ENCODE measurements around the gene EHBP1.

EHBP1 gene

GRCh38 chr2:62931536-62931935 is 226.0 kb downstream of the EHBP1 start:
- no peak for TF ChIP-seq CTCF (IDR thresholded peaks at IDR 0.05; ENCODE audit: borderline replicate concordance, control extremely low read depth, extremely low read depth, insufficient read depth, missing control alignments)
- in situ Hi-C loops (cut with MboI; ENCODE audit: low sequenced_read_pairs, unreplicated experiment): no loop called here
- DNase-seq (ENCODE audit: low spot score): no peak

- no peak for TF ChIP-seq CTCF (IDR thresholded peaks at IDR 0.05; ENCODE audit: borderline replicate concordance, control extremely low read depth, extremely low read depth, insufficient read depth, missing control alignments)
- in situ Hi-C loops (cut with MboI; ENCODE audit: low sequenced_read_pairs, unreplicated experiment): no loop called here
- DNase-seq (ENCODE audit: low spot score): no peak
These were observed 227.9 kb downstream of the EHBP1 start for GRCh38 chr2:62933398-62933917.

GRCh38 chr2:62934517-62934916 is 229.0 kb downstream of the EHBP1 start:
- in situ Hi-C loops (cut with MboI; ENCODE audit: low sequenced_read_pairs, unreplicated experiment): no loop called here
- no peak for TF ChIP-seq CTCF (IDR thresholded peaks at IDR 0.05; ENCODE audit: borderline replicate concordance, control extremely low read depth, extremely low read depth, insufficient read depth, missing control alignments)

GRCh38 chr2:62938126-62938525 is 232.6 kb downstream of the EHBP1 start:
- in situ Hi-C loops (cut with MboI; ENCODE audit: low sequenced_read_pairs, unreplicated experiment): no loop called here
- no peak for TF ChIP-seq CTCF (IDR thresholded peaks at IDR 0.05; ENCODE audit: borderline replicate concordance, control extremely low read depth, extremely low read depth, insufficient read depth, missing control alignments)
- DNase-seq (ENCODE audit: low spot score): no peak

More at GRCh38 chr2:62934517-62934916, 229.0 kb downstream of the EHBP1 start:
- no peak for DNase-seq (ENCODE audit: low spot score)

- no peak for TF ChIP-seq CTCF (IDR thresholded peaks at IDR 0.05; ENCODE audit: borderline replicate concordance, control extremely low read depth, extremely low read depth, insufficient read depth, missing control alignments)
- DNase-seq (ENCODE audit: low spot score): no peak
- in situ Hi-C loops (cut with MboI; ENCODE audit: low sequenced_read_pairs, unreplicated experiment): no loop called here
These were observed 234.4 kb downstream of the EHBP1 start for GRCh38 chr2:62939735-62940491.

GRCh38 chr2:62940697-62941096 is 235.2 kb downstream of the EHBP1 start:
- DNase-seq (ENCODE audit: low spot score): no peak
- in situ Hi-C loops (cut with MboI; ENCODE audit: low sequenced_read_pairs, unreplicated experiment): no loop called here
- no peak for TF ChIP-seq CTCF (IDR thresholded peaks at IDR 0.05; ENCODE audit: borderline replicate concordance, control extremely low read depth, extremely low read depth, insufficient read depth, missing control alignments)

Measured in GM13976 (cell line).